ENCODE results near the gene WWOX. TPM values are rescaled to one million over a fixed set of nuclear protein-coding genes. Genes with fewer than 3 reads are reported as not detected.

The WWOX gene
- polyA plus RNA-seq, 1 donor (not counting 4 experiments of a cell fraction or from before 2014, with no cell fraction given), result 5.1 TPM

DNA sequence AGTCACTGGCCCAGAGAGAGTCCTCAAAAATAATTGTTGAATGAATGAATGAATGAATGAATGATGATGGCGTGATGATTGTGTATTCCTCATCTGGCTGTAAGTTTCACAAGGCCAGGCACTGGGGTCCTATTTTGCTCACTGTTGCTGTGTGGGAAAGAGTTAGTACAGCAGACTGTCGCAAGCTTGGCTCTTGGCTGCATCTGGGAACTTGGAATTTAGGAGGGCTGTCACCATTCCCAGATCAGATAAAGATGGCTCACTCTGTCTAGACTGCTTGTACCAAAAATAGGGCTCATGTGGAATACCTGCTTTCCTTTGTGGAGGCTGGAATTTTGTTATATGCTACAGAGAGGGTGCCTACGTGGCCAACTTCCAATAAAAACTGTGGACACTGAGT, 530.6 kb downstream of the WWOX start:
- no peak for DNase-seq (ENCODE audit: low read depth, low spot score)
- no peaks in the 10 kb centered on the region for H3K4me1 ChIP-seq (ENCODE audit: control insufficient read depth, extremely low read depth, insufficient read depth, low read length)
- dilution Hi-C loops (cut with MboI; ENCODE audit: extremely low pct_ligation_motif_present, low sequenced_read_pairs), result no loop called here

DNA sequence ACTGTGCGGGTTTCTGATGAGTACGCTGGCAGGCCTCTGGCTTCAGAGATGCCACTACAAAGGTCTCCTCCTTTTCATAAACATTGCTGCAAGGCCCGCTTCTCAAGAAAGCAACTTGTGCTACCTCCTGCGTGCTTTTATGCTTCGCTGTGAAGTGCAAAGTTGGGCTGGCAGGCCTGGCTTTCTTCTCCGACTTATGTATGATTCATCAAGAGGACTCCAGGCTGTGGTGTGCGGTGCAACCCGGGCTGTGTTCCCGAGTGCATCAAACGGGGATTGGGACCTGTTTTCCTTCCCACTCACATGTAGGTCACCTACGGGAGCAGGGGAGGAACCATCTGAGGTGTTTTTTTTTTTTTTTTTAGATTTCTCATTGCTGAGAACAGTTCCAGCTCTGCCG, 534.1 kb downstream of the WWOX start:
- Histone ChIP-seq H3K79me2 (ENCODE audit: control insufficient read depth, insufficient read depth, low read length) (no peaks in the 10 kb centered on the region), H3K4me3 (ENCODE audit: control insufficient read depth in 2 of 3, extremely low read depth in 1 of 3, insufficient read depth in 2 of 3, low read depth in 1 of 3, low read length in 3 of 3) (no peak overlapping the region), H3K9ac (ENCODE audit: control insufficient read depth, extremely low read depth, insufficient read depth, low read length) (no peak overlapping the region), H3K27me3 (ENCODE audit: control insufficient read depth, extremely low read depth, insufficient read depth, low read length) (no peaks in the 10 kb centered on the region), H3K9me1 (ENCODE audit: control insufficient read depth, extremely low read depth, insufficient read depth, low read length) (no peaks in the 10 kb centered on the region), H4K20me1 (ENCODE audit: control insufficient read depth, extremely low read depth, insufficient read depth, low read length) (no peaks in the 10 kb centered on the region), H3K9me3 (ENCODE audit: control insufficient read depth, low read depth, low read length) (peaks cover 5% of the 10 kb centered on the region), H2AFZ (ENCODE audit: control insufficient read depth, low read length) (no peak overlapping the region), H3K36me3 (ENCODE audit: control insufficient read depth in 2 of 2, extremely low read depth in 1 of 2, insufficient read depth in 2 of 2, low read length in 2 of 2) (no peaks in the 10 kb centered on the region), H3K4me1 (ENCODE audit: control insufficient read depth, extremely low read depth, insufficient read depth, low read length) (no peaks in the 10 kb centered on the region), H3K27ac (ENCODE audit: control insufficient read depth, insufficient read depth, low read length) (no peak overlapping the region), H3K4me2 (ENCODE audit: control insufficient read depth, extremely low read depth, insufficient read depth, low read depth, low read length) (no peak overlapping the region)
- dilution Hi-C loops (cut with MboI; ENCODE audit: extremely low pct_ligation_motif_present, low sequenced_read_pairs), result no loop called here
- no peak for FAIRE-seq
- TF ChIP-seq CTCF (optimal IDR thresholded peaks at IDR 0.05 in 1 of 3, IDR thresholded peaks at IDR 0.05 in 1 of 3, conservative IDR thresholded peaks at IDR 0.05 in 1 of 3; ENCODE audit: extremely low read depth in 1 of 3, insufficient read depth in 2 of 3, low read length in 3 of 3), result no peak
- TF ChIP-seq EZH2 (IDR thresholded peaks at IDR 0.05; ENCODE audit: low read length), result no peak
- DNase-seq (ENCODE audit: low read depth, low spot score), result no peak

More for the DNA sequence above, 530.6 kb downstream of the WWOX start:
- Histone ChIP-seq H3K27ac (ENCODE audit: control insufficient read depth, insufficient read depth, low read length) (no peak overlapping the region), H3K4me3 (ENCODE audit: control insufficient read depth in 2 of 3, extremely low read depth in 1 of 3, insufficient read depth in 2 of 3, low read depth in 1 of 3, low read length in 3 of 3) (no peak overlapping the region), H3K79me2 (ENCODE audit: control insufficient read depth, insufficient read depth, low read length) (no peaks in the 10 kb centered on the region), H3K27me3 (ENCODE audit: control insufficient read depth, extremely low read depth, insufficient read depth, low read length) (no peaks in the 10 kb centered on the region), H3K9me1 (ENCODE audit: control insufficient read depth, extremely low read depth, insufficient read depth, low read length) (no peaks in the 10 kb centered on the region), H3K4me2 (ENCODE audit: control insufficient read depth, extremely low read depth, insufficient read depth, low read depth, low read length) (no peak overlapping the region), H3K9ac (ENCODE audit: control insufficient read depth, extremely low read depth, insufficient read depth, low read length) (no peak overlapping the region), H2AFZ (ENCODE audit: control insufficient read depth, low read length) (no peak overlapping the region), H4K20me1 (ENCODE audit: control insufficient read depth, extremely low read depth, insufficient read depth, low read length) (no peaks in the 10 kb centered on the region), H3K36me3 (ENCODE audit: control insufficient read depth in 2 of 2, extremely low read depth in 1 of 2, insufficient read depth in 2 of 2, low read length in 2 of 2) (no peaks in the 10 kb centered on the region), H3K9me3 (ENCODE audit: control insufficient read depth, low read depth, low read length) (peaks cover 5% of the 10 kb centered on the region)
- TF ChIP-seq EZH2 (IDR thresholded peaks at IDR 0.05; ENCODE audit: low read length) (no peak), CTCF (optimal IDR thresholded peaks at IDR 0.05 in 1 of 3, IDR thresholded peaks at IDR 0.05 in 1 of 3, conservative IDR thresholded peaks at IDR 0.05 in 1 of 3; ENCODE audit: extremely low read depth in 1 of 3, insufficient read depth in 2 of 3, low read length in 3 of 3) (no peak)
- FAIRE-seq, result no peak

All from keratinocyte (primary cell).